Fibroblast of mammary gland (primary cell): ENCODE results near the gene NOL11.

Experiments used
- DNase-seq: peaks from one replicate; pipeline ENCODE4 v3.0.0-alpha.2; 2010; ENCODE audit warnings: low read depth
- H3K4me3 ChIP-seq: 2 replicates; pipeline ENCODE4 v1.5.1; 2011; ENCODE audit warnings: low read depth, mild to moderate bottlenecking, low read length, moderate library complexity; ENCODE audit not compliant: control insufficient read depth
- CTCF ChIP-seq: conservative IDR thresholded peaks from 2 replicates; pipeline ENCODE4 v1.5.1; 2011; ENCODE audit warnings: low read depth, low read length, inconsistent platforms; ENCODE audit not compliant: control insufficient read depth, insufficient read depth

The NOL11 gene

GRCh38 chr17:67717624-67718324 is at the start of gene NOL11:
TSS of gene NOL11 (plus strand) at chr17:67717936. CDS start at chr17:67717948, 12 bp downstream.
- peak; percentile 85 for TF ChIP-seq CTCF
- H3K4me3 ChIP-seq: peak within 1 kb of the TSS; percentile 100
- DNase-seq: peak; percentile 98

GRCh38 chr17:67671493-67671892 is 46.2 kb upstream of the NOL11 start:
- TF ChIP-seq CTCF: no peak

GRCh38 chr17:67672592-67673335 is 45.0 kb upstream of the NOL11 start:
- DNase-seq: no peak
- no peak for TF ChIP-seq CTCF
- H3K4me3 ChIP-seq: no peak overlapping the region

More at GRCh38 chr17:67671493-67671892, 46.2 kb upstream of the NOL11 start:
- no peak overlapping the region for H3K4me3 ChIP-seq
- DNase-seq: no peak

- H3K4me3 ChIP-seq: no peak overlapping the region
- no peak for TF ChIP-seq CTCF
- DNase-seq: no peak
Measured at GRCh38 chr17:67675481-67675880, 42.3 kb upstream of the NOL11 start.

GRCh38 chr17:67676305-67676704 is 41.4 kb upstream of the NOL11 start:
- DNase-seq: no peak
- H3K4me3 ChIP-seq: no peak overlapping the region
- TF ChIP-seq CTCF: no peak

GRCh38 chr17:67678414-67678813 is 39.3 kb upstream of the NOL11 start:
- no peak for DNase-seq
- no peak overlapping the region for H3K4me3 ChIP-seq
- no peak for TF ChIP-seq CTCF
